Measurements from ENCODE around the gene EOMES. TPM values are rescaled to one million over a fixed set of nuclear protein-coding genes. Genes with fewer than 3 reads are reported as not detected.

Gene EOMES
- total RNA-seq, 2 donors from 2014 or later: 117 to 270 TPM

Other genes starting within 250 kb of the EOMES start
- 100 to 1,000 TPM in 1 of 2 donors, 10 to 100 TPM in 1; 39.7 to 106 TPM for gene SLC4A7, start 237.9 kb downstream of the EOMES start, total RNA-seq

Measured in natural killer cell treated with Interleukin-12 subunit alpha and Interleukin-12 subunit beta and Interleukin-15 and Interleukin-18, amount 100 ng/mL, for 72 hours (primary cell).